NCI-H1930 (cell line): ENCODE data around the gene POMGNT1.

Experiments used
- DNase-seq, 2 experiments: peaks; one replicate each; lab custom pipeline; 2025; lab: John Stamatoyannopoulos, UW

POMGNT1 gene

GRCh38 chr1:46157916-46158311, 40.3 kb downstream of the POMGNT1 start:
- DNase-seq = no peak

- no peak for DNase-seq
Measured at GRCh38 chr1:46153732-46154131, 44.5 kb downstream of the POMGNT1 start.

- no peak for DNase-seq
Measured at GRCh38 chr1:46153228-46153627, 45.0 kb downstream of the POMGNT1 start.

- DNase-seq = no peak
Measured at GRCh38 chr1:46152016-46152415, 46.2 kb downstream of the POMGNT1 start.

GRCh38 chr1:46150085-46150484, 48.1 kb downstream of the POMGNT1 start:
- no peak for DNase-seq

- DNase-seq = no peak
Measured at GRCh38 chr1:46148318-46148717, 49.9 kb downstream of the POMGNT1 start.
